Fibroblast of the aortic adventitia (primary cell): Measurements from ENCODE around the gene PLPPR5. TPM values are rescaled to one million over a fixed set of nuclear protein-coding genes. Genes with fewer than 3 reads are reported as not detected.

ENCODE experiments used
- DNase-seq: peaks from one replicate; pipeline ENCODE4 v3.0.0-alpha.2; 2010; ENCODE audit warnings: low read depth
- H3K4me3 ChIP-seq: 2 replicates; pipeline ENCODE4 v1.5.1; 2011; ENCODE audit warnings: low read depth, mild to moderate bottlenecking, control low read depth, low read length, moderate library complexity
- total RNA-seq: library from RNA; depleted of rRNA; stranded (reverse); fragments of >200 nt; gene quantifications from 2 replicates; pipeline ENCODE4 v1.2.3, GENCODE V29; 2012; ENCODE audit warnings: low replicate concordance
- TF ChIP-seq, protein P1 (sequence below): IDR thresholded peaks from 2 replicates; pipeline ENCODE4 v1.5.1; 2011; ENCODE audit warnings: mild to moderate bottlenecking, low read length, control low read depth, inconsistent platforms; ENCODE audit not compliant: insufficient read depth

PLPPR5 gene
- total RNA-seq, 1 donor = 0.09 TPM

DNA sequence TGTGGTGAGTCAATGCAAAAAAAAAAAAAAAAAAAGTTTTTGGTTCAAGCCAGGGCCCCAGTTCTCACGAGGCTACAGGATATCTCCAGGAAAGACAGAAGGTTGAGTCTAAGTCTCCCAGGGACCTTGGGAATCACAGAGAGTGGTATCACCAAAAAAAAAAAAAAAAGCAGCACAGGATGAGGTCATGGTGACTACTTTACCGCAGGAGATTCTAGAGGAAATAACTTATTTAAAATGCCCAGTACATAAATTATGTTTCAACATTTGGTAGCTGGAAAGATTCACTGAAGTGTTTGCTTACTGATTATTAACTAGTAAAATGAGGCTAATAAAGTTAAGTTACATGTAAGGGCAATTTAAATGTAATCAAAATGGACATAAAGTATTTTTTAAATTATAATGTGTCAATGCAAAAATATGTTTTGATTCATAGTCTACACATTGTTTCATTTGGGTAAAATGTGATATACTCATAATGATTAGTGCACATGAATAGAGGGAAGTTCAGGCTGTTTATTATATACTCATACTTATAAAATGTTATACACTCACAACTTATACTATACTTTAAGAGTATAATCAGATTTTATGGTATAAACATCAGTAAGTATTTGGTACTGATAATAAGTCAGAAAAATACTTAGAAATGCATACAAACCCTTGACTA lies 84.1 kb downstream of the PLPPR5 start:
- no peak overlapping the region for H3K4me3 ChIP-seq
- TF ChIP-seq, protein P1, sequence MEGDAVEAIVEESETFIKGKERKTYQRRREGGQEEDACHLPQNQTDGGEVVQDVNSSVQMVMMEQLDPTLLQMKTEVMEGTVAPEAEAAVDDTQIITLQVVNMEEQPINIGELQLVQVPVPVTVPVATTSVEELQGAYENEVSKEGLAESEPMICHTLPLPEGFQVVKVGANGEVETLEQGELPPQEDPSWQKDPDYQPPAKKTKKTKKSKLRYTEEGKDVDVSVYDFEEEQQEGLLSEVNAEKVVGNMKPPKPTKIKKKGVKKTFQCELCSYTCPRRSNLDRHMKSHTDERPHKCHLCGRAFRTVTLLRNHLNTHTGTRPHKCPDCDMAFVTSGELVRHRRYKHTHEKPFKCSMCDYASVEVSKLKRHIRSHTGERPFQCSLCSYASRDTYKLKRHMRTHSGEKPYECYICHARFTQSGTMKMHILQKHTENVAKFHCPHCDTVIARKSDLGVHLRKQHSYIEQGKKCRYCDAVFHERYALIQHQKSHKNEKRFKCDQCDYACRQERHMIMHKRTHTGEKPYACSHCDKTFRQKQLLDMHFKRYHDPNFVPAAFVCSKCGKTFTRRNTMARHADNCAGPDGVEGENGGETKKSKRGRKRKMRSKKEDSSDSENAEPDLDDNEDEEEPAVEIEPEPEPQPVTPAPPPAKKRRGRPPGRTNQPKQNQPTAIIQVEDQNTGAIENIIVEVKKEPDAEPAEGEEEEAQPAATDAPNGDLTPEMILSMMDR = no peak
- peak; percentile 72 for DNase-seq

DNA sequence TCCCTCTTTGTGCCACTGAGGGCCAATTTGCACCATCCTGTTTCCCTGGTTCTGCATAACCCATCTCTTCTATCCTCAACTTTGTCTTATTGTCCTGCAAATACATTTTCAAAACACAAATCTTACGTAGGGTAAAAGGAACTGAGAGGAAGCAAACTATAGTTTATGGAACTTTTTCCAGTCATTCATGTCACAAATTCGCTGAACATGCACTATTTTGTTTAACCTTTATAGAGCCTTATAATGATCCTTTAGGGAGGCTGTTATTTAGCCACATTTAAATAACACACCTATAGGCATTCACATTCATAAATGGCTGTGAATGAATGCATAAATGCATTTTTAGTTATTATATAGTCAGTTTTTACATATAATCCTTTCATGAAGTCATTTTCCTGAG lies 85.0 kb downstream of the PLPPR5 start:
- TF ChIP-seq, protein P1 = no peak
- no peak overlapping the region for H3K4me3 ChIP-seq
- DNase-seq = no peak

- DNase-seq = no peak
- TF ChIP-seq, protein P1 = no peak
- no peak overlapping the region for H3K4me3 ChIP-seq
Observed at GRCh38 chr1:98919211-98919610, 85.5 kb downstream of the PLPPR5 start.

DNA sequence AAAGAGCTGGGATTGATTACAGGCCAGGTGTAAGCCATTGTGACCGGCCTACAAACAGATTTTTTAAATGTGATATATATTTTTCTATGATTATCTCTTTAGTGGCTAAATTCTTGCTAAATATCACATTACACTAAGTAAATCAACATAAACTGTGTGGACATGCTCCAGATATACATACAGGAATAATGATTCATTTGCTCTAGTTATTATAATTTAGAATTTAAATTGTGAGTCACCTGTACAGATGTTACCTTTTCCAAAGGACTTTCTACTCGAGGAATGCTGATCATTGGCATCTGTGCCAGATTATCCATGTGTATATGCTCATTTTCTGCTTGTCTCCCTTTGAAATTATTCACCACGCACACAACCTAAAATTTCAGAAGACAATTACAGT lies 90.1 kb downstream of the PLPPR5 start:
- no peak for DNase-seq
- H3K4me3 ChIP-seq = no peak overlapping the region
- TF ChIP-seq, protein P1 = no peak

DNA sequence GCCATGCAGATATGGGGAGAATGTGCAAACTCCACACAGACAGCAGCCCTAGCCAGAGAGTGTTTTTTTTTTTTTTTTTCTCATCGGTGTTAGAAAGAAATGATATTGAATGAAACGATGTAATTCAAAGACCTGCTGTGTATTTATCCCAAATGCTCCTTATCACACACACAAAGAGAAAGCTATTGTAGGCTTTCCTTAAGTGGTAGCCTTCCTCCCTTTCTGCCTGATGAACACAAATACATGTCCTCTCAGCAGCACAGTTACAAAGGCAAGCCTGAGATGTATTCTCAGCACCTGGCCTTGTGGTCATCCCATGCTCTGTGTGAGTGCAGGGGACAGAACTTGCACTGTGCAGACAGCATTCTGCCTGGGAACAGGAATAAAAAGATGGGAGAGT lies 93.8 kb downstream of the PLPPR5 start:
- DNase-seq = no peak
- no peak overlapping the region for H3K4me3 ChIP-seq
- TF ChIP-seq, protein P1 = no peak

GRCh38 chr1:98908980-98909379 lies 95.7 kb downstream of the PLPPR5 start:
- no peak overlapping the region for H3K4me3 ChIP-seq
- TF ChIP-seq, protein P1 = no peak
- DNase-seq = no peak

DNA sequence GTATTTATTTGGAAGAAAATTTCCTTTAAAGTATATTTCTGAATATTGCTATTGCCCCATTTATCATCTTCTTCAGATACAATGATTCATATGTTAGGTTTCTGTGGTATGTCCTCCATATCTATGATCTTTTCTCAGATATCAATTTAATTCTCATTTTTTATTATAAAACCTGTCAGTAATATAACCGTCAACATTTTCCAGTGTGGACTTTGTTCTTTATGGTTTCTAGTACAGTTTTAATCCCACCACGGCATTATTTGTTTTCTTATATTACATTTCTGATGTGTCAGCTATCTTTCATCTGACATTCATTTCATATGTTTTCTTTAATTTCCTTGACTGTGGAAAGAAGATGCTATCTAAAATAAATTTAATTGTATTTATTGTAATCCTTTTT lies 97.9 kb downstream of the PLPPR5 start:
- DNase-seq = no peak
- TF ChIP-seq, protein P1 = no peak
- no peak overlapping the region for H3K4me3 ChIP-seq
